ENCODE data around the gene NRCAM. TPM values are rescaled to one million over a fixed set of nuclear protein-coding genes. Genes with fewer than 3 reads are reported as not detected.
A peak's percentile ranks its signal among the peaks of the same experiment; 100 is the strongest.

NRCAM gene
- total RNA-seq, 1 donor from 2014 or later, result 39.0 TPM

DNA sequence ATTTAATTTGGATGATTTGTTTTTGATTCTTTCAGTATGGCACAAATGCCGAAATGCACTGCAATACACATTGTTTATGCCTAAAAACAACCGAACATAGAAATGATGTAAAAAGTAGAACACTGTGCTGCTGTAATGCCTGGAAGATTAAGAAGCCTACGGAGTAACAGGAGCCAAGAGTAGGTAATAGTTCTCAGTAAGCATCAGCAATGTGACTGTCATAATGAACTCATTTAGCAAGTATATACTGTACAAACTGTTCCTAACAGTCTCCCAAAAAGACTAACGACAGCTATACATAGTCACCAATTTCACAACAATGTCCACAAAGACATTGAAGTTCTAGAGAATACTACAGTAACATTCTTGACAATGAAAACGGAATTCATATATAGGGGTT lies 307.1 kb downstream of the NRCAM start:
- no peaks in the 10 kb centered on the region for H3K27me3 ChIP-seq (ENCODE audit: control insufficient read depth, insufficient read depth, low read length)
- H3K4me3 ChIP-seq (ENCODE audit: low read depth, low read length), result no peak overlapping the region
- DNase-seq (ENCODE audit: low read depth), result no peak
- TF ChIP-seq, protein P1, sequence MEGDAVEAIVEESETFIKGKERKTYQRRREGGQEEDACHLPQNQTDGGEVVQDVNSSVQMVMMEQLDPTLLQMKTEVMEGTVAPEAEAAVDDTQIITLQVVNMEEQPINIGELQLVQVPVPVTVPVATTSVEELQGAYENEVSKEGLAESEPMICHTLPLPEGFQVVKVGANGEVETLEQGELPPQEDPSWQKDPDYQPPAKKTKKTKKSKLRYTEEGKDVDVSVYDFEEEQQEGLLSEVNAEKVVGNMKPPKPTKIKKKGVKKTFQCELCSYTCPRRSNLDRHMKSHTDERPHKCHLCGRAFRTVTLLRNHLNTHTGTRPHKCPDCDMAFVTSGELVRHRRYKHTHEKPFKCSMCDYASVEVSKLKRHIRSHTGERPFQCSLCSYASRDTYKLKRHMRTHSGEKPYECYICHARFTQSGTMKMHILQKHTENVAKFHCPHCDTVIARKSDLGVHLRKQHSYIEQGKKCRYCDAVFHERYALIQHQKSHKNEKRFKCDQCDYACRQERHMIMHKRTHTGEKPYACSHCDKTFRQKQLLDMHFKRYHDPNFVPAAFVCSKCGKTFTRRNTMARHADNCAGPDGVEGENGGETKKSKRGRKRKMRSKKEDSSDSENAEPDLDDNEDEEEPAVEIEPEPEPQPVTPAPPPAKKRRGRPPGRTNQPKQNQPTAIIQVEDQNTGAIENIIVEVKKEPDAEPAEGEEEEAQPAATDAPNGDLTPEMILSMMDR (IDR thresholded peaks at IDR 0.05; ENCODE audit: insufficient read depth, low read length, poor library complexity, severe bottlenecking), result no peak
- H3K36me3 ChIP-seq (ENCODE audit: control insufficient read depth, insufficient read depth, low read length), result no peaks in the 10 kb centered on the region

DNA sequence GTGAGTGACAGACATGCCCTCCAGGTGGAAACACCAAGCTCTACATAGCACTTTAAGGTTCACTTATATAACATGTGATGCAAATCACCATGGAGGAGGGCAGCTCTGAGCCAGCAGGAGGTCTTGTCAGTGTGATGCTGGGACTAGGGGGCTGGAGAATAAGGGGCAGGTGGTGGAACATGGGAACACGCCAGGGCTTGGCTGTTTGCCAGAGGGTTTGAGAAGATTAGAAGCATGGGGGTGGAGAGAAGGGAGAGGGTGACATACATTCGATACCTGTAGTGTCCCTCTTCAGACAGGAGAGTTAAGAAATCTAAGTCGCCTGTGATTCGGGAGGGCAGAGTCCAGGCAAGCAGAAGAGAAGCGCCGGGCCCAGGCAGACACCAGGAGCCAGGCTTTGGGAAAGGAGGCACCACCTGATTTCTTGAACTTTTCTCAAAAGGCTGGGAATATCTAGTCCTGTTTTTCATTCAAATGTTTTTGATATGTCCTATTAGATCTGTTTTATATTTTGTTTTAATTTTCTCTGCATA lies 309.1 kb downstream of the NRCAM start:
- no peak for DNase-seq (ENCODE audit: low read depth)
- Histone ChIP-seq H3K27me3 (ENCODE audit: control insufficient read depth, insufficient read depth, low read length) (no peaks in the 10 kb centered on the region), H3K36me3 (ENCODE audit: control insufficient read depth, insufficient read depth, low read length) (no peaks in the 10 kb centered on the region), H3K4me3 (ENCODE audit: low read depth, low read length) (no peak overlapping the region)
- TF ChIP-seq, protein P1 (IDR thresholded peaks at IDR 0.05; ENCODE audit: insufficient read depth, low read length, poor library complexity, severe bottlenecking), result no peak

DNA sequence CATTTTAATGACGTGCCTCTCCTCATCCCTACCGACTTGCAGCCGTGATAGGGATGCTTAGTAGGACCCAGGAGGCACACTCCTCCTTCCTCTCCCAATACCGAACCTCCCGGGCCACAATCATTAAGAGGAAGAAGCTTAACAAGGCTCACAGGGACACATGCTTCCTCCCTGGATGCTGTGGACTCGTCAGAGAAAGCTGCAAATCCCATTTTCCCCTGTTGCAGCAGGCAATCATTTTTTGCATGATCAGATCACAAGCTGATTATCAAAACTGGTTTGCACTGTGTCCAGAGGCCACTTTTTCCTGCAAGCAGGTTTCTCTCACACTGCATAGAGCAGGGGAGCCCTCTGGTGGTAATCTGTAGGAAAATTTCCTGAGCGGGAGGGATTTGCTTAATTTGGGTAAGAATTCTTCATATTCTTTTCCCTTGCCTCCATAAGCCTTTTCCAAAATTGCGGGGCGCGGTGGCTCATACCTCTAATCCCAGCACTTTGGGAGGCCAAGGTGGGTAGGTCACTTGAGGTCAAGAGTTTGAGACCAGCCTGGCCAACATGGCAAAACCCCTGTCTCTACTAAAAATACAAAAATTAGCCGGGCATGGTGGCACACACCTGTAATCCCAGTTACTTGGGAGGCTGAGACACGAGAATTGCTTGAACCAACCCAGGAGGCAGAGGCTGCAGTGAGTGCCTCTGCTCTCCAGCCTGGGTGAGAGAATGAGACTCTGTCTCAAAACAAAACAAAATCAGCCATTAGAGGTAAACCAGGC lies 310.0 kb downstream of the NRCAM start:
- TF ChIP-seq, protein P1 (IDR thresholded peaks at IDR 0.05; ENCODE audit: insufficient read depth, low read length, poor library complexity, severe bottlenecking), result peak; percentile 89
- H3K36me3 ChIP-seq (ENCODE audit: control insufficient read depth, insufficient read depth, low read length), result no peaks in the 10 kb centered on the region
- DNase-seq (ENCODE audit: low read depth), result peak; percentile 39
- peak overlapping the region; percentile 5 for H3K4me3 ChIP-seq (ENCODE audit: low read depth, low read length)
- no peaks in the 10 kb centered on the region for H3K27me3 ChIP-seq (ENCODE audit: control insufficient read depth, insufficient read depth, low read length)

DNA sequence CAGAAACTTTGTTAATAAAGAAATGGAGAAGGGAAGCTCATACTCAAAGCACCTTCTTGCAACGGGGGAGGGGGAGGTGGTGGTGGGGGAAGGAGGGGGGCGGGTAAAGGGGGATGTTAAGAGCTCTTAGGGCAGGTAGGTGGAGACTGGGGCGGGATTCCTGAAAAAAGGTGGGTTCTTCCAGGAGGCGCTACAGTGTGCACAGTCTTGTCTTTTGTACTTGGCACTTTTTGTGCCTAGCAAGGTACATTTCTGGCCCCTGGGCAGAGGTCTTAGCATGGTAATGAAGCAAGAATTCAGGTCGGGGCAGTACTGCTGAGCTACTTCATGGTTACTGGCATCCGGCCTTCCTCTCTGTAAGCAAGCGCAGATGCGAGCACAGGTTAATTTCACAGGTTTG lies 310.8 kb downstream of the NRCAM start:
- Histone ChIP-seq H3K27me3 (ENCODE audit: control insufficient read depth, insufficient read depth, low read length) (no peaks in the 10 kb centered on the region), H3K4me3 (ENCODE audit: low read depth, low read length) (no peak overlapping the region), H3K36me3 (ENCODE audit: control insufficient read depth, insufficient read depth, low read length) (no peaks in the 10 kb centered on the region)
- TF ChIP-seq, protein P1 (IDR thresholded peaks at IDR 0.05; ENCODE audit: insufficient read depth, low read length, poor library complexity, severe bottlenecking), result no peak
- DNase-seq (ENCODE audit: low read depth), result no peak

DNA sequence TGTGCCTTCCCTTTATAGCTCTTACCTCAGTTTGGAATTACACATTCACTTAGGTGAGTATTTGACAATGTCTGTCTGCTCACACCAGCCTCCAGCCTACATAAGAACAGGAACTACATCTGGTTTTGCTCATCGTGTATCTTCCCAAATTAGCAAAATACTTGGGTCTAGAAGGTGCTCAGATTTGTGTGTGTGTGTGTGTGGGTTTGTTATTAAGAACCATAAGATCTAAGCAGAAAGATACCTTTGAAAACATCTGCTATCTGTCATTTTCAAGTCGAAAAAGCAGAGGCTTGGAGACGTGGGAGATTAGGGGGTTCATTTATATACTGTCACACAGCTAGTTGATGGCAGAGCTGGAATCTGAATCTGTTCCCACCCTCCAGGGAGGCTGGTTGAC lies 311.3 kb downstream of the NRCAM start:
- H3K36me3 ChIP-seq (ENCODE audit: control insufficient read depth, insufficient read depth, low read length), result no peaks in the 10 kb centered on the region
- DNase-seq (ENCODE audit: low read depth), result no peak
- TF ChIP-seq, protein P1 (IDR thresholded peaks at IDR 0.05; ENCODE audit: insufficient read depth, low read length, poor library complexity, severe bottlenecking), result no peak
- H3K4me3 ChIP-seq (ENCODE audit: low read depth, low read length), result no peak overlapping the region
- no peaks in the 10 kb centered on the region for H3K27me3 ChIP-seq (ENCODE audit: control insufficient read depth, insufficient read depth, low read length)

All from kidney epithelial cell (primary cell).